ENCODE results near the gene B4GALNT1. TPM values are rescaled to one million over a fixed set of nuclear protein-coding genes. Genes with fewer than 3 reads are reported as not detected.

Gene B4GALNT1
- total RNA-seq, 4 donors from 2014 or later: 0.36 to 3.0 (median 1.0) TPM

DNA sequence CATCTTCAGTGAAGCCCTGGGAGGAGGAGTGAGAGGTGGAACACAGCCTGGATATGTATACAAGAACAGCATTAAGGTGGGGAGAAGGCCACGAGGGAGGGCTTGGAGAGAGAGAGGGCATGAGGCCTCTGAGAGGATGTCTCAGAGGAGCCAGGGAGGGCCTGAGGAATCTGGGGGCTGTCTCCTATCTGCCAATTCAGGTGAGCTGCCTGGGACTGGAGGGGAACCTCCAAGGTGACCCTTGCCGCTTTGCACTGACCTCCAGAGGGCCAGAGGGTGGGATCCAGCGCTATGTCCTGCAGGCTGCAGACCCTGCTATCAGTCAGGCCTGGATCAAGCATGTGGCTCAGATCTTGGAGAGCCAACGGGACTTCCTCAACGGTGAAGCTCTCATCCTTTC is 17.4 kb downstream of the B4GALNT1 start:
- TF ChIP-seq, protein P1, sequence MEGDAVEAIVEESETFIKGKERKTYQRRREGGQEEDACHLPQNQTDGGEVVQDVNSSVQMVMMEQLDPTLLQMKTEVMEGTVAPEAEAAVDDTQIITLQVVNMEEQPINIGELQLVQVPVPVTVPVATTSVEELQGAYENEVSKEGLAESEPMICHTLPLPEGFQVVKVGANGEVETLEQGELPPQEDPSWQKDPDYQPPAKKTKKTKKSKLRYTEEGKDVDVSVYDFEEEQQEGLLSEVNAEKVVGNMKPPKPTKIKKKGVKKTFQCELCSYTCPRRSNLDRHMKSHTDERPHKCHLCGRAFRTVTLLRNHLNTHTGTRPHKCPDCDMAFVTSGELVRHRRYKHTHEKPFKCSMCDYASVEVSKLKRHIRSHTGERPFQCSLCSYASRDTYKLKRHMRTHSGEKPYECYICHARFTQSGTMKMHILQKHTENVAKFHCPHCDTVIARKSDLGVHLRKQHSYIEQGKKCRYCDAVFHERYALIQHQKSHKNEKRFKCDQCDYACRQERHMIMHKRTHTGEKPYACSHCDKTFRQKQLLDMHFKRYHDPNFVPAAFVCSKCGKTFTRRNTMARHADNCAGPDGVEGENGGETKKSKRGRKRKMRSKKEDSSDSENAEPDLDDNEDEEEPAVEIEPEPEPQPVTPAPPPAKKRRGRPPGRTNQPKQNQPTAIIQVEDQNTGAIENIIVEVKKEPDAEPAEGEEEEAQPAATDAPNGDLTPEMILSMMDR (IDR thresholded peaks at IDR 0.05): no peak
- no peak for ATAC-seq (ENCODE audit: low FRiP score)

DNA sequence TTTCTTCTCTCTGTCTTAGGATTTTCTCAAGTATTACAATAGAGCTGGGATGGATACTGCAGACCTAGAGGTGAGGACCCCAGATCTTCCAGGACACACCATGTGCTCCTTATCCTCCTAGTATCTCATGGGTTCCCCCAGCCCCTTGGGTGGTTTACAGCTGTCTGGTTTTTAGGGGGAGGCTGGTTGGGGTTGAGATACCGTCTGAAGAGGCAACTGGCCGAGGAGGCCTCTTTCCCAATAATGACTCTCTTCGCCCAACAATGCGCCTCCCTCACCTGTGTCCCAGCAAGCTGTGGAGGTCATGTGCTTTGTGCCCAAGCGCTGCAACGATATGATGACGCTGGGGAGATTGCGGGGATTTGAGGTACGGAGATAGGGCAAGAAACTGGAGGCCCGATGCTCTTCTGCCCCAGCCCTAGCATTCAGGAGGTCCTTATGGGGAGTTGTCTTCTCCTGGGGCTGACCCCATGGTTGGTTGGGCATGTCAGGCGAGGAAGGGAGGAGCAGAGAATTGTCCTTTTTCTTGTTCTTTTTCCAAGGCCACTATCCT is 18.0 kb downstream of the B4GALNT1 start:
- DNase-seq (ENCODE audit: low spot score): no peak
- TF ChIP-seq, protein P1 (IDR thresholded peaks at IDR 0.05): no peak

More for the DNA sequence above, 17.4 kb downstream of the B4GALNT1 start:
- no peak for DNase-seq (ENCODE audit: low spot score)

DNA sequence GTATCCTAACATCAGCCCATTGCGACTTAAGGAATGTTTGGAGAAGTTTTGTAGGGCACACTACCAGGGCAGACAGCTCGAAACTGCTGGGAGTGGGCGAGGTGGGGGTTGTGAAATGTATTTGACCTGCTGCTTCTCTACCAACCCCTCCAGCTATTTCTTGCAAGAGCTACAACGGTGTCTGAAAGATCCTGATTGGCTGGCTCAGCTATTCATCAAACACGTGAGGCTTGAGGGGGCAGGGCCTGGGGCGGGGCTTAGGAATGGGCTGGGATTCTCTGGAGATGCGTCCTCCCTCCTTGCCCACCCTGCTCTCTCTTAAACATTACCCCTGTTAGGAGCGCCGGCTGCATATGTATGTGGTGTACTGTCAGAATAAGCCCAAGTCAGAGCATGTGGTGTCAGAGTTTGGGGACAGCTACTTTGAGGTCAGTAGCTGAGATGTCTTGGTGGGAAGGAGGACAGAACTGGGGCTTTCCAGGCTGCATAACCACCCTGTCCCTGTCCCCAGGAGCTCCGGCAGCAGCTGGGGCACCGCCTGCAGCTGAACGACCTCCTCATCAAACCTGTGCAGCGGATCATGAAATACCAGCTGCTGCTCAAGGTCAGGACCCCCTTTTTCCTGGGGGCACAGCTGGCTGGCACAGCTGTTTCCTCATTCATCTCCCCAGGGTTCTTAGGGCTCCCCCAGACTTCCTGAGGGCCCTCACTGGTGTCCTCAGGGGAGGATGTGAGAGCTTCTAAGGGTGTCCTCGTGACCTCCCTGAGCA is 18.6 kb downstream of the B4GALNT1 start:
- DNase-seq (ENCODE audit: low spot score) (no peak), ATAC-seq (ENCODE audit: low FRiP score) (no peak)
- TF ChIP-seq, protein P1 (IDR thresholded peaks at IDR 0.05): no peak

More for the DNA sequence above, 18.0 kb downstream of the B4GALNT1 start:
- no peak for ATAC-seq (ENCODE audit: low FRiP score)

DNA sequence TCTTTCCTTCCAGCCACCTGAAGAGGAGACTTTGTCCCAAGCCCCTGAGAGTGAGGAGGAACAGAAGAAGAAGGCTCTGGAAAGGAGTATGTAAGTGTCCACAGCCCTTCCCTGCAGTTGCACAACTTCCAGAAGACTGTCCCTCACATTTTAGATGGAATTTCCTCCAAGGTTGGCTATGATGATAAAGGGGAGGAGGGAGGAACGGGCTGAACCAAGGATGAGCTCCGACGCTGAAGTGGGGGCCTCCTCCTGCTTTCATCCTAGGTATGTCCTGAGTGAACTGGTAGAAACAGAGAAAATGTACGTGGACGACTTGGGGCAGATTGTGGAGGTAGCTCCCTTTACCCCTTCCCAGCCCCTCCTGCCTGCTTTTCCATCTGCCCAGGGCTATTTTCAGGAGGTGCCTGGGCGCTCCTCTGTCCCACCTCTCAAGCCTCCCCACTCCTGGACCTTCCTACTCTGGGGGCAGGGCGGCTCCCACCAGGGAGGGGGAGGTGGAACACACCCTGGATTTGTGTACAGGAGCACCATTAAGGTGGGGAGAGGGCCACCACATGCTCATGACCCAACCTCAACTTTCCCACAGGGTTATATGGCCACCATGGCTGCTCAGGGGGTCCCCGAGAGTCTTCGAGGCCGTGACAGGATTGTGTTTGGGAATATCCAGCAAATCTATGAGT is 19.4 kb downstream of the B4GALNT1 start:
- TF ChIP-seq, protein P1 (IDR thresholded peaks at IDR 0.05): no peak
- DNase-seq (ENCODE audit: low spot score): no peak

DNA sequence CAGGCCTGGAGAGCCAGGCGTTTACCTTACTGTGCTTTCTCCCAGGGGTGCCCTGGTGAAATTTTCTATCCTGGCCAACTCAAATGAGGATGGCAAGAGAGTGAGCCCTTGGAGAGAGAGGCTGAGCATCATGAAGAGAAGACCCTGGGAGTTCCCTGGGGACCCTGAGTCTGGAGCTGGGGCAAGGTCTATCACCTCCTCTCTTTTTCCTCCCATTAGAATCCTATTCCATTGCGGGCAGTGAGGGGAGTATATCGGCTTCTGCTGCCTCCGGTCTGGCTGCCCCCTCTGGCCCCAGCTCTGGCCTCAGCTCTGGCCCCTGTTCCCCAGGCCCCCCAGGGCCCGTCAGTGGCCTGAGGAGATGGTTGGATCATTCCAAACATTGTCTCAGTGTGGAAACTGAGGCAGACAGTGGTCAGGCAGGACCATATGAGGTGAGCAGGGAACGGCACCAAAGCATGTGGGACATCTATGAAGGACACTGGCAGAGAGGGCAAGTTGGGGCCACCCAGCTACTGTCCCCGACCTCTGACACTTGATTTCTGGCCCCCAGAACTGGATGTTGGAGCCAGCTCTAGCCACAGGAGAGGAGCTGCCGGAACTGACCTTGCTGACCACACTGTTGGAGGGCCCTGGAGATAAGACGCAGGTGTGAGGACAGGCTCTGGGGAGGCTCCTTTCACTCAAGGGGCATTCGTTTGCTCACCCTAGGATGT is 20.1 kb downstream of the B4GALNT1 start:
- no peak for DNase-seq (ENCODE audit: low spot score)

More for the DNA sequence above, 19.4 kb downstream of the B4GALNT1 start:
- no peak for ATAC-seq (ENCODE audit: low FRiP score)

More for the DNA sequence above, 20.1 kb downstream of the B4GALNT1 start:
- no peak for ATAC-seq (ENCODE audit: low FRiP score)
- TF ChIP-seq, protein P1 (IDR thresholded peaks at IDR 0.05): no peak
